Osteocyte (in vitro differentiated cells): ENCODE data around the gene TNS3. TPM values are rescaled to one million over a fixed set of nuclear protein-coding genes. Genes with fewer than 3 reads are reported as not detected.
A peak's percentile ranks its signal among the peaks of the same experiment; 100 is the strongest.

ENCODE experiments used
- DNase-seq: peaks from one replicate; pipeline ENCODE4 v3.0.0; 2021; ENCODE audit warnings: mixed read lengths; ENCODE audit not compliant: unreplicated experiment; ENCODE audit errors: extremely low spot score
- H3K27ac Mint-ChIP-seq: one replicate; pipeline ENCODE4 v1.8.0; 2021; ENCODE audit warnings: mild to moderate bottlenecking, mixed read lengths; ENCODE audit not compliant: unreplicated experiment
- H3K27me3 Mint-ChIP-seq: one replicate; pipeline ENCODE4 v1.8.0; 2021; ENCODE audit warnings: mixed read lengths; ENCODE audit not compliant: unreplicated experiment
- H3K36me3 Mint-ChIP-seq: one replicate; pipeline ENCODE4 v1.8.0; 2021; ENCODE audit warnings: mixed read lengths; ENCODE audit not compliant: unreplicated experiment
- H3K4me1 Mint-ChIP-seq: one replicate; pipeline ENCODE4 v1.8.0; 2021; ENCODE audit warnings: mixed read lengths; ENCODE audit not compliant: unreplicated experiment
- H3K4me3 Mint-ChIP-seq: one replicate; pipeline ENCODE4 v1.8.0; 2021; ENCODE audit warnings: mild to moderate bottlenecking, moderate library complexity, mixed read lengths; ENCODE audit not compliant: unreplicated experiment
- H3K9me3 Mint-ChIP-seq: one replicate; pipeline ENCODE4 v1.8.0; 2021; ENCODE audit warnings: mixed read lengths; ENCODE audit not compliant: unreplicated experiment
- CTCF ChIP-seq: fragments of 200-600 bp; sonication (generic); IDR thresholded peaks from 2 replicates; pipeline ENCODE4 v1.5.0; 2021; ENCODE audit warnings: antibody characterized with exemption, mild to moderate bottlenecking, moderate library complexity
- total RNA-seq: library from RNA; stranded (reverse); gene quantifications from 2 replicates; pipeline ENCODE4 v1.2.1, GENCODE V29; 2021

The TNS3 gene
- total RNA-seq, 1 donor from 2014 or later, result 93.8 TPM

DNA sequence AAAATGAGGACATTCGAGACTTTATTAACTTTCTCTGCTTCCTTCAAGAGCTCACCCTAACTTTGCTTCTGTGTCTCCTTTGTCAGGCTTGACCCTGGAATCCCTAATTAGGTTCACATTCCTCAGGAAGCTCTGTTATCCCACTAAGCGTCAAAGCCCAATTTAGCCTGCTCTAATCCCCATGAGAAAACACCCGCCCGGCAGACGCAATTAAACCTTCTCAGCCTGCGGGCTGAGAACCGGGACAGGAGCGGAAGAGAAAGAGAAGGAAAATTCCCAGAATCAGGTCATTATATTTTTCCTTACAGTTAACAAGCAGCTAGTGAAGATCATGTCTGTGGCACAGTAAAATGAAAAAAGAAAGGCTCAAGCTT is 93.0 kb downstream of the TNS3 start:
- no peak for DNase-seq
- Mint-ChIP-seq H3K4me3 (peak overlapping the region; percentile 2), H3K9me3 (no peaks in the 10 kb centered on the region), H3K27me3 (no peaks in the 10 kb centered on the region), H3K4me1 (peaks cover 63% of the 10 kb centered on the region), H3K27ac (peak overlapping the region; percentile 81), H3K36me3 (no peaks in the 10 kb centered on the region)
- no peak for TF ChIP-seq CTCF

- no peak for DNase-seq
- Mint-ChIP-seq H3K27me3 (no peaks in the 10 kb centered on the region), H3K9me3 (no peaks in the 10 kb centered on the region), H3K36me3 (no peaks in the 10 kb centered on the region), H3K4me1 (peaks cover 64% of the 10 kb centered on the region), H3K27ac (peak overlapping the region; percentile 81), H3K4me3 (no peak overlapping the region)
- TF ChIP-seq CTCF, result no peak
Measured at GRCh38 chr7:47488201-47488968, 93.5 kb downstream of the TNS3 start.

GRCh38 chr7:47485640-47486435 is 96.1 kb downstream of the TNS3 start:
- Mint-ChIP-seq H3K9me3 (no peaks in the 10 kb centered on the region), H3K27me3 (no peaks in the 10 kb centered on the region), H3K4me1 (peaks cover 73% of the 10 kb centered on the region), H3K36me3 (no peaks in the 10 kb centered on the region), H3K4me3 (no peak overlapping the region), H3K27ac (no peak overlapping the region)
- DNase-seq, result no peak
- no peak for TF ChIP-seq CTCF

DNA sequence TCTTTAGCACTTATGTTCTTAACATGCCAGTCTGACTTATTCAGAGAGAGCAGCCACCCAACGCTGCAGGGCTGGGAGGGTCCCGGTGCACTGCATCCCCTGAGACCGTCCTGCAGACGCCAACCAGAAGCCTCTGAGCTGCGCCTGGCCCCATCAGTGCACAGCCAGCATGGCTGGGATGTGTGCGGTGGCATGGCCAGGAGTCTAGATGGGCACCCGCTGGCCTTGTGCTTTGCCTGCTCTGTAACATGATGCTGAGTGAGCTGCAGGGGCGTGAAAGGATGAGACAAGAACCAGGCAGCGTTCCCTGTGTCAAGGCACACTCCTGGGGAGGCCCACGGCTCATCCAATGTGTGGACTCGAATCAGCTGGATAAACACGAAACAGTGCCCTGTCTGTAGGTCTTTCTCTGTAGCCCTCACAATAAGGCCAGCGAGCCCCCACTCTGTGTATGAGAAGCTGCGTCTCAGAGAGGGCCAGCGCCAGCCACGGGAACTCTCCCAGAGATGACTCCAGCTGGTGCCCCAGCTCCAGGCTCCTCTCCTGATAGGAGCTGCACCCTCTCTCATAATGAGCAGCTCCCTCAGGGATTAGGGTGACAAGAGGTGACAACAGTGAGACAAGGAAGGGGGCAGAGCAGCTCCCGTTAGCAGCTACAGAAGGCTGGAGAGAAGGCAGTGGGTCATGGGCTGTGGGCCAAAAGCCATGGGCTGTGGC is 96.8 kb downstream of the TNS3 start:
- no peak for DNase-seq
- no peaks in the 10 kb centered on the region for H3K27me3 Mint-ChIP-seq
- H3K4me1 Mint-ChIP-seq, result peaks cover 80% of the 10 kb centered on the region
- no peaks in the 10 kb centered on the region for H3K36me3 Mint-ChIP-seq
- no peak overlapping the region for H3K4me3 Mint-ChIP-seq
- peak overlapping the region; percentile 16 for H3K27ac Mint-ChIP-seq
- no peak for TF ChIP-seq CTCF
- no peaks in the 10 kb centered on the region for H3K9me3 Mint-ChIP-seq

DNA sequence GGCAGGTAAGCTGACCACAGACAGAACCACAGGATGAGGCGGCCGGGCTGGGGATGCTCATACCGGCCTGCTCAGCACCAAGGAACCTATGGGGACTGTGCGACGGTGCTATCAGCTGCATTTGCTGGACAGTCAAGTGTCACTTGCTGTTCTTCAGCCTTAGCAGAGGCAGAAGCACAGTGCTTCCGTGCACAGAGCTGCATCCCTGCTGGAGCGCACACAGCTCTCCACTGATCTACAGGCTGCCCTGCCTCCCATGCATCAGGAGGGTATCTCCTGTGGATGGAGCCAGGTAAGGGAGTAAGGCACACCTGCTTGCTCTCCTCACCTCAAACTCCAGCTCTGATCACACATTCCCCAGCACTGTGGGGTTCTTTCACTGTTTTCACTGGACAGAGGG is 97.5 kb downstream of the TNS3 start:
- H3K9me3 Mint-ChIP-seq, result no peaks in the 10 kb centered on the region
- no peak for DNase-seq
- no peak overlapping the region for H3K27ac Mint-ChIP-seq
- H3K36me3 Mint-ChIP-seq, result no peaks in the 10 kb centered on the region
- H3K4me3 Mint-ChIP-seq, result no peak overlapping the region
- H3K4me1 Mint-ChIP-seq, result peaks cover 75% of the 10 kb centered on the region
- no peak for TF ChIP-seq CTCF
- no peaks in the 10 kb centered on the region for H3K27me3 Mint-ChIP-seq
